ENCODE data around the gene MRTFA. TPM values are rescaled to one million over a fixed set of nuclear protein-coding genes. Genes with fewer than 3 reads are reported as not detected.

Gene MRTFA
- total RNA-seq, 1 donor from 2014 or later, result 99.3 TPM

DNA sequence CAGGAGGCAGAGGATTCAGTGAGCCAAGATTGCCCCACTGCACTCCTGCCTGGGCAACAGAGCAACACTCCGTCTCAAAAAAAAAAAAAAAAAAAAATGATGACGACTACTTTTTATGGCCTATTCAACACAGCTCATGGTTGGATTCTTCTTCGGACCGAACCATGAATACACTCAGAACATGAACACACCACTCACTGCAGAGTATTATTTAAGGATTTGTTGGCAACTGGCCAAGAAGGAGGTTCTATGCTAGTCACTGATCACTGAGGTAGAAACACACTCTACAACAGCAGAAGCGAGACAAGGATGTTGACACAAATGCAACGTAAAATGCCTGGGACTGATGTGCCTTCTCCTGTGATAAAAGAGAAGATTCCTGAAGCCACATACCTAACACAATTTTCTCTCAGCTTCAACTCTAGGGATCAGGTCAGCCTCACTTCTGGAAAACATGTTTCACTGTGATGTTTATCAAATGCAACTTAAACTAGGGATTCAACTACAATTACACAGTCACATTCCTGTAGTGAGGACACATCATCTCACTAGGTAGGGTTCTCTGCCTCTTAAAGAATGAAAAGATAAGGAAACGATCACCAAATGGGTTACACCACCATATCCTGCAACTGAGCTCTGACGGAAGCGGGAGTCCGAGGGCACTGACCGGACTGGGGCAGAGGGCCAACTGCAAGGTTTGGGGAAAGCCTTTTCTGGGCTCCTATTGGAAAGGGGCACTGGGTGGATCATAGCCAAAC is 183.6 kb downstream of the MRTFA start:
- Histone ChIP-seq H3K36me3 (no peaks in the 10 kb centered on the region), H3K4me3 (no peak overlapping the region), H3K9me3 (no peaks in the 10 kb centered on the region), H3K27me3 (no peaks in the 10 kb centered on the region), H3K27ac (no peak overlapping the region), H3K4me1 (peaks cover 6 to 30% of the 10 kb centered on the region in 2 donors)
- DNase-seq (ENCODE audit: low spot score in 2 of 2), result no peak
- TF ChIP-seq, protein P1, sequence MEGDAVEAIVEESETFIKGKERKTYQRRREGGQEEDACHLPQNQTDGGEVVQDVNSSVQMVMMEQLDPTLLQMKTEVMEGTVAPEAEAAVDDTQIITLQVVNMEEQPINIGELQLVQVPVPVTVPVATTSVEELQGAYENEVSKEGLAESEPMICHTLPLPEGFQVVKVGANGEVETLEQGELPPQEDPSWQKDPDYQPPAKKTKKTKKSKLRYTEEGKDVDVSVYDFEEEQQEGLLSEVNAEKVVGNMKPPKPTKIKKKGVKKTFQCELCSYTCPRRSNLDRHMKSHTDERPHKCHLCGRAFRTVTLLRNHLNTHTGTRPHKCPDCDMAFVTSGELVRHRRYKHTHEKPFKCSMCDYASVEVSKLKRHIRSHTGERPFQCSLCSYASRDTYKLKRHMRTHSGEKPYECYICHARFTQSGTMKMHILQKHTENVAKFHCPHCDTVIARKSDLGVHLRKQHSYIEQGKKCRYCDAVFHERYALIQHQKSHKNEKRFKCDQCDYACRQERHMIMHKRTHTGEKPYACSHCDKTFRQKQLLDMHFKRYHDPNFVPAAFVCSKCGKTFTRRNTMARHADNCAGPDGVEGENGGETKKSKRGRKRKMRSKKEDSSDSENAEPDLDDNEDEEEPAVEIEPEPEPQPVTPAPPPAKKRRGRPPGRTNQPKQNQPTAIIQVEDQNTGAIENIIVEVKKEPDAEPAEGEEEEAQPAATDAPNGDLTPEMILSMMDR (IDR thresholded peaks at IDR 0.05), result no peak
- intact Hi-C loops (cut with DNase I), result loop anchor here (5.0 kb wide), 1 partner anchor 34 kb away; no protein-coding TSS in a partner anchor

DNA sequence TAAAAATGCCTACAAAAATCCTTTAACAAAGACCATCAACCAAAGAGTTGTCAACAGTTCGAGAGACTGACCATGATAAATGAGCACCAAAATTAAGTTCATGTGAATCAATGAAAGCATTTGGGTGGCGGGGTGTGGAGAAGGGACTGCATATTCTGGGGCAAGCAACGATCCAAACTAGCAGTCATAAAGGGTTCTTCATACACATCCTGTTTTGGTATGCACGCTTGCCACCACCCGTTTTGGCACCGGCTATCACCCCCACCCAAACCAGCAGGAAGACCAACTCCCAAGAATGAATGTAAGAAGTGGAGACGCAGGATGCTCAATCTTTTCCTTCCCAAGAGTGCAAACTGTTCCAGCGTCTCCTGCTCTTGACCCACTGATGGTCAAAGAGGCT is 185.3 kb downstream of the MRTFA start:
- TF ChIP-seq, protein P1 (IDR thresholded peaks at IDR 0.05), result no peak
- H3K36me3 ChIP-seq, result no peaks in the 10 kb centered on the region
- no peaks in the 10 kb centered on the region for H3K27me3 ChIP-seq
- DNase-seq (ENCODE audit: low spot score in 2 of 2), result no peak
- H3K4me3 ChIP-seq, result no peak overlapping the region
- peaks cover 6 to 35% of the 10 kb centered on the region in 2 donors for H3K4me1 ChIP-seq
- intact Hi-C loops (cut with DNase I), result loop anchor here (5.0 kb wide), 1 partner anchor 36 kb away; no protein-coding TSS in a partner anchor
- H3K27ac ChIP-seq, result peak overlapping the region in 1 of 2 donors; percentile 81
- H3K9me3 ChIP-seq, result no peaks in the 10 kb centered on the region

DNA sequence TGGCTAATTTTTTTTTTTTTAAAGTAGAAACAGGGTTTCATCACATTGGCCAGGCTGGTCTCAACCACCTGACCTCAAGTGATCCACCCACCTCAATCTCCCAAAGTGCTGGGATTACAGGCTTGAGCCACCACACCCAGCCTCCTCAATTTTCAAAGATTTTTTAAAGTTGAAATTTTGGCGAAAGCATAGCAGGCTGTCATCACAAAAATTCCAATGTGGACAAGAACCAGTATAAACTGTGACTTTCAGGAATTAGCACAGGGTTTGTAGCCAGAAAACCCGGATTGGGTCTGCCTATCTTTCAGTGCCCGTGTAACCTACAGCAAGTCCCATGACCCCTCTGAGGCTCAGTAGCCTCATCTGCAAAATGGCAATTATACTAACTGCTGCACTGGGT is 185.9 kb downstream of the MRTFA start:
- H3K27ac ChIP-seq, result peak overlapping the region; percentile 43 to 81
- no peak for DNase-seq (ENCODE audit: low spot score in 2 of 2)
- H3K27me3 ChIP-seq, result no peaks in the 10 kb centered on the region
- H3K4me3 ChIP-seq, result no peak overlapping the region
- H3K9me3 ChIP-seq, result no peaks in the 10 kb centered on the region
- H3K36me3 ChIP-seq, result no peaks in the 10 kb centered on the region
- TF ChIP-seq, protein P1 (IDR thresholded peaks at IDR 0.05), result no peak
- intact Hi-C loops (cut with DNase I), result loop anchor here (5.0 kb wide), 1 partner anchor 37 kb away; no protein-coding TSS in a partner anchor
- H3K4me1 ChIP-seq, result peaks cover 6 to 35% of the 10 kb centered on the region in 2 donors

DNA sequence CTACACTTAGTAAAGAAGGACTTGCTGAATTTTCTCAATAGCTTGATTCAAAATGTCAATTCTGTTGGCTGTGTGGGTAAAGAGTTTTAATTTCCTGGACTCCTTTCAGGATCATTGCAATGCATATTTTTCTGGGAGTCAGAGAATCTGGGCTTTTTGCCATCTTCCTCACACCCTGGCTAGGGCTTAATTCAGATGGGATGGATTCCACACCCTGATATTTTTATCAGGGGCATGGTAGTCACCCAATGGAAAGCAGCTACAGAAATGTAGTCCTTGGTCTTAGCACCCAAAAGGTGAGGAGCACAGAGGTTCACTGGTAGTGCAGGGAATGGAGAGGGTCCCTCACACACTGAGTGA is 186.9 kb downstream of the MRTFA start:
- Histone ChIP-seq H3K9me3 (no peaks in the 10 kb centered on the region), H3K27me3 (no peaks in the 10 kb centered on the region), H3K27ac (peak overlapping the region; percentile 43 to 81), H3K36me3 (no peaks in the 10 kb centered on the region), H3K4me3 (no peak overlapping the region), H3K4me1 (peaks cover 6 to 35% of the 10 kb centered on the region in 2 donors)
- DNase-seq (ENCODE audit: low spot score in 2 of 2), result no peak
- intact Hi-C loops (cut with DNase I), result loop anchor here (2.0 to 5.0 kb wide), 3 partner anchors 38 to 83 kb away; no protein-coding TSS in a partner anchor
- TF ChIP-seq, protein P1 (IDR thresholded peaks at IDR 0.05), result no peak

DNA sequence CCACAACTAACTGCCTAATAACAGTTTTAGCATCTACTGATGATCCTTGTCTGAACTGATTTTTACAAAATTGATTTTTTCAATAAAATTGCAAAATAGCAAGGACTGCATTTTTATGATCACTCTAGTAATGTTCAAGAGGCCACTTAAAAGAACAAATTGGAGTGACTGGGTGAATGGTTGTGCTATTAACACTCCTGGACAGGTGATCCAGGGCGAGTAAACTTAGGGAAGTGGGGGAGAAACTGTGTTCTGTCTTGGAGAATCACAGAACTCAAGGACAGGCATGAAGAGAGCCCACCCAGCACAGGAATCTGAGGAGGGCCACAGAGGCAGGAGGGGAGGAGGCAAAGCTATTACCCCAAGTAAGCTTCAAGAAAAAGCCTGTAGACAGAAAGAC is 190.3 kb downstream of the MRTFA start:
- H3K4me1 ChIP-seq, result peaks cover 6 to 41% of the 10 kb centered on the region in 2 donors
- H3K36me3 ChIP-seq, result no peaks in the 10 kb centered on the region
- TF ChIP-seq, protein P1 (IDR thresholded peaks at IDR 0.05), result no peak
- H3K27me3 ChIP-seq, result no peaks in the 10 kb centered on the region
- no peak overlapping the region for H3K4me3 ChIP-seq
- intact Hi-C loops (cut with DNase I), result loop anchor here (5.0 kb wide), 1 partner anchor 86 kb away; no protein-coding TSS in a partner anchor
- no peaks in the 10 kb centered on the region for H3K9me3 ChIP-seq
- no peak overlapping the region for H3K27ac ChIP-seq
- no peak for DNase-seq (ENCODE audit: low spot score in 2 of 2)

Measured in ascending aorta (tissue), 2 donors.